HG02610 (cell line): ENCODE measurements around the gene GJA4.

Experiments
- ATAC-seq: cut with Tn5 transposase; IDR thresholded peaks from one replicate; pipeline ENCODE4 v1.9.1; 2021; ENCODE audit warnings: mild to moderate bottlenecking, moderate library complexity; ENCODE audit not compliant: unreplicated experiment

The GJA4 gene

GRCh38 chr1:34792868-34793727 lies at the start of gene GJA4:
Gene GJA4, plus strand, starts transcription at chr1:34792999. Its CDS starts 1,215 bp downstream, at chr1:34794214.
- ATAC-seq: no peak

- no peak for ATAC-seq
Observed at GRCh38 chr1:34743775-34744174, 49.0 kb upstream of the GJA4 start.

- ATAC-seq: no peak
Observed at GRCh38 chr1:34744851-34745250, 47.9 kb upstream of the GJA4 start.

GRCh38 chr1:34745666-34746065 lies 47.1 kb upstream of the GJA4 start:
- ATAC-seq: no peak

- no peak for ATAC-seq
Observed at GRCh38 chr1:34746101-34746500, 46.7 kb upstream of the GJA4 start.

GRCh38 chr1:34746785-34747637 lies 45.8 kb upstream of the GJA4 start:
- ATAC-seq: no peak

- ATAC-seq: no peak
Observed at GRCh38 chr1:34747638-34747941, 45.2 kb upstream of the GJA4 start.

- ATAC-seq: no peak
Observed at GRCh38 chr1:34749992-34750391, 42.8 kb upstream of the GJA4 start.

GRCh38 chr1:34750610-34751009 lies 42.2 kb upstream of the GJA4 start:
- ATAC-seq: no peak

- no peak for ATAC-seq
Observed at GRCh38 chr1:34753163-34753562, 39.6 kb upstream of the GJA4 start.

- no peak for ATAC-seq
Observed at GRCh38 chr1:34754964-34755637, 37.7 kb upstream of the GJA4 start, which contains the start of gene GJB5. Gene GJB5, plus strand, starts transcription at chr1:34755047. Its CDS starts 2,284 bp downstream, at chr1:34757331.

GRCh38 chr1:34755961-34756360 lies 36.8 kb upstream of the GJA4 start:
- no peak for ATAC-seq

- ATAC-seq: no peak
Observed at GRCh38 chr1:34757386-34757785, 35.4 kb upstream of the GJA4 start.

- no peak for ATAC-seq
Observed at GRCh38 chr1:34758751-34759150, 34.0 kb upstream of the GJA4 start.

- no peak for ATAC-seq
Observed at GRCh38 chr1:34759503-34760357, 33.1 kb upstream of the GJA4 start, which contains the start of gene GJB4. Gene GJB4, plus strand, starts transcription at chr1:34759740. Its CDS starts 1,515 bp downstream, at chr1:34761255.

- ATAC-seq: no peak
Observed at GRCh38 chr1:34761176-34761761, 31.5 kb upstream of the GJA4 start.

GRCh38 chr1:34761776-34762307 lies 31.0 kb upstream of the GJA4 start:
- ATAC-seq: no peak

GRCh38 chr1:34762474-34763141 lies 30.2 kb upstream of the GJA4 start:
- no peak for ATAC-seq

- no peak for ATAC-seq
Observed at GRCh38 chr1:34763142-34763781, 29.5 kb upstream of the GJA4 start.
